WTC11 (cell line): ENCODE data around the gene NANP. TPM values are rescaled to one million over a fixed set of nuclear protein-coding genes. Genes with fewer than 3 reads are reported as not detected.
A peak's percentile ranks its signal among the peaks of the same experiment; 100 is the strongest.

ENCODE experiments used
- ATAC-seq: fragments of 200-7000 bp; cut with Tn5 transposase; 2 replicates; pipeline ENCODE4 v1.10.0; 2021; ENCODE audit warnings: mild to moderate bottlenecking, moderate library complexity
- CTCF ChIA-PET: fragments of 300-600 bp; sonication (Branson Sonifier 250); formaldehyde crosslinking; loops from one replicate; lab custom pipeline; 2021; ENCODE audit warnings: antibody characterized with exemption; lab: Charles Lee
- POLR2A ChIA-PET: fragments of 350-600 bp; sonication (Branson Sonifier 250); formaldehyde crosslinking; loops from one replicate; lab custom pipeline; 2021; ENCODE audit warnings: antibody characterized with exemption; lab: Charles Lee
- DNase-seq: peaks from one replicate; pipeline ENCODE4 v3.0.0; 2021; ENCODE audit warnings: low spot score
- H3K27ac Mint-ChIP-seq: 2 replicates; pipeline ENCODE4 v1.8.0; 2021; ENCODE audit warnings: mixed read lengths
- H3K27me3 Mint-ChIP-seq: 2 replicates; pipeline ENCODE4 v1.8.0; 2021; ENCODE audit warnings: low read depth, mild to moderate bottlenecking, moderate library complexity, mixed read lengths
- H3K36me3 Mint-ChIP-seq: 2 replicates; pipeline ENCODE4 v1.8.0; 2021; ENCODE audit warnings: mixed read lengths
- H3K4me1 Mint-ChIP-seq: 2 replicates; pipeline ENCODE4 v1.8.0; 2022; ENCODE audit warnings: mixed read lengths
- H3K4me3 Mint-ChIP-seq: 2 replicates; pipeline ENCODE4 v1.8.0; 2021; ENCODE audit warnings: mild to moderate bottlenecking, moderate library complexity, mixed read lengths
- H3K9me3 Mint-ChIP-seq: 2 replicates; pipeline ENCODE4 v1.8.0; 2021; ENCODE audit warnings: mixed read lengths
- AR ChIP-seq: fragments of 250-450 bp; sonication (Bioruptor Pico); IDR thresholded peaks from 2 replicates; pipeline ENCODE4 v1.9.0; 2021; ENCODE audit warnings: mild to moderate bottlenecking
- E2F5 ChIP-seq: sonication (generic); formaldehyde crosslinking; IDR thresholded peaks from 2 replicates; pipeline ENCODE4 v1.8.1; 2022; ENCODE audit warnings: mild to moderate bottlenecking, moderate library complexity, missing genetic modification reagents
- ETV6 ChIP-seq: sonication (generic); formaldehyde crosslinking; IDR thresholded peaks from 2 replicates; pipeline ENCODE4 v1.8.1; 2022; ENCODE audit warnings: mild to moderate bottlenecking, missing genetic modification reagents
- GABPB1 ChIP-seq: sonication (generic); formaldehyde crosslinking; IDR thresholded peaks from 2 replicates; pipeline ENCODE4 v1.8.1; 2023; ENCODE audit warnings: mild to moderate bottlenecking, missing genetic modification reagents
- HMGA2 ChIP-seq: fragments of 250-450 bp; sonication (Bioruptor Pico); IDR thresholded peaks from 2 replicates; pipeline ENCODE4 v1.4.0; 2021; ENCODE audit warnings: mild to moderate bottlenecking, moderate library complexity
- KAT7 ChIP-seq: sonication (generic); formaldehyde crosslinking; IDR thresholded peaks from 2 replicates; pipeline ENCODE4 v1.8.1; 2023; ENCODE audit warnings: missing genetic modification reagents, mild to moderate bottlenecking, borderline replicate concordance
- MLX ChIP-seq: sonication (generic); formaldehyde crosslinking; IDR thresholded peaks from 2 replicates; pipeline ENCODE4 v1.8.1; 2023; ENCODE audit warnings: mild to moderate bottlenecking, missing genetic modification reagents, moderate library complexity
- NR3C1 ChIP-seq: sonication (generic); formaldehyde crosslinking; conservative IDR thresholded peaks from 2 replicates; pipeline ENCODE4 v1.8.1; 2023; ENCODE audit warnings: low read depth, mild to moderate bottlenecking, missing genetic modification reagents
- PRDM15 ChIP-seq: sonication (generic); formaldehyde crosslinking; IDR thresholded peaks from 2 replicates; pipeline ENCODE4 v1.8.0; 2022; ENCODE audit warnings: missing genetic modification reagents
- PREB ChIP-seq: sonication (generic); formaldehyde crosslinking; IDR thresholded peaks from 2 replicates; pipeline ENCODE4 v1.8.1; 2022; ENCODE audit warnings: mild to moderate bottlenecking, missing genetic modification reagents, moderate library complexity, borderline replicate concordance
- PRRX2 ChIP-seq: fragments of 250-450 bp; sonication (Bioruptor Pico); IDR thresholded peaks from 2 replicates; pipeline ENCODE4 v1.8.0; 2021; ENCODE audit warnings: mild to moderate bottlenecking
- SOX15 ChIP-seq: fragments of 250-450 bp; sonication (Bioruptor Pico); IDR thresholded peaks from 2 replicates; pipeline ENCODE4 v1.9.0; 2021; ENCODE audit warnings: mild to moderate bottlenecking
- TEAD1 ChIP-seq: sonication (generic); formaldehyde crosslinking; IDR thresholded peaks from 2 replicates; pipeline ENCODE4 v1.8.0; 2022; ENCODE audit warnings: mild to moderate bottlenecking, missing genetic modification reagents
- ZMAT4 ChIP-seq: fragments of 250-450 bp; sonication (Bioruptor Pico); IDR thresholded peaks from 2 replicates; pipeline ENCODE4 v1.9.0; 2021; ENCODE audit warnings: mild to moderate bottlenecking
- ZNF263 ChIP-seq: sonication (generic); formaldehyde crosslinking; IDR thresholded peaks from 2 replicates; pipeline ENCODE4 v1.8.1; 2022; ENCODE audit warnings: low read depth, mild to moderate bottlenecking, moderate library complexity, missing genetic modification reagents
- ZNF281 ChIP-seq: sonication (generic); formaldehyde crosslinking; IDR thresholded peaks from 2 replicates; pipeline ENCODE4 v1.8.0; 2023; ENCODE audit warnings: mild to moderate bottlenecking, missing genetic modification reagents
- ZSCAN18 ChIP-seq: fragments of 250-450 bp; sonication (Bioruptor Pico); IDR thresholded peaks from 2 replicates; pipeline ENCODE4 v2.1.2; 2022; ENCODE audit warnings: mild to moderate bottlenecking, moderate library complexity
- total RNA-seq: library from RNA; stranded (reverse); gene quantifications from 3 replicates; pipeline ENCODE4 v1.2.3, GENCODE V29; 2021

The NANP gene
- total RNA-seq, 1 experiment from 2014 or later: 4.8 TPM

GRCh38 chr20:25669826-25670422 is 46.1 kb upstream of the NANP start:
- Mint-ChIP-seq H3K4me1 (no peaks in the 10 kb centered on the region), H3K9me3 (peaks cover 3% of the 10 kb centered on the region; the same call in 1 of the 2 replicates), H3K36me3 (peaks cover 21% of the 10 kb centered on the region), H3K4me3 (no peak overlapping the region), H3K27me3 (no peaks in the 10 kb centered on the region), H3K27ac (no peak overlapping the region)
- CTCF ChIA-PET: interaction anchor here (0.7 to 1.8 kb wide), 5 partner anchors 129 to 199 kb away, joined by 3 to 14 read pairs (median 4); no protein-coding TSS in a partner anchor
- TF ChIP-seq PRDM15 (no peak), ETV6 (CRISPR knock-in tag) (no peak), MLX (no peak), PREB (CRISPR knock-in tag) (no peak), PRRX2 (CRISPR knock-in tag) (no peak), ZNF281 (CRISPR knock-in tag) (no peak)
- POLR2A ChIA-PET: interaction anchor here (0.7 kb wide), 1 partner anchor 158 kb away, joined by 3 read pairs; no protein-coding TSS in a partner anchor
- ATAC-seq (peak; percentile 91), DNase-seq (peak; percentile 30)

- POLR2A ChIA-PET: no interaction called here
- TF ChIP-seq NR3C1 (CRISPR knock-in tag) (no peak), GABPB1 (no peak)
- Mint-ChIP-seq H3K27me3 (no peaks in the 10 kb centered on the region), H3K9me3 (peaks cover 3% of the 10 kb centered on the region; the same call in 1 of the 2 replicates), H3K4me3 (no peak overlapping the region), H3K36me3 (peaks cover 7% of the 10 kb centered on the region), H3K27ac (no peak overlapping the region), H3K4me1 (no peaks in the 10 kb centered on the region)
- CTCF ChIA-PET: no interaction called here
- ATAC-seq (no peak), DNase-seq (no peak)
Measured at GRCh38 chr20:25668446-25668845, 44.6 kb upstream of the NANP start.

- POLR2A ChIA-PET: no interaction called here
- H3K36me3 Mint-ChIP-seq: 0 out of 2 replicates have a peak, but pooled peaks cover 3% of the 10 kb centered on the region
- no peak for TF ChIP-seq KAT7
- no peak for TF ChIP-seq ZNF263 (CRISPR knock-in tag)
- TF ChIP-seq TEAD1 (CRISPR knock-in tag): no peak
- no peak for TF ChIP-seq ZMAT4 (CRISPR knock-in tag)
- TF ChIP-seq HMGA2 (CRISPR knock-in tag): no peak
- no peak for TF ChIP-seq AR (CRISPR knock-in tag)
- no peak for TF ChIP-seq ZSCAN18 (CRISPR knock-in tag)
- TF ChIP-seq E2F5 (CRISPR knock-in tag): no peak
- no peak for TF ChIP-seq SOX15 (CRISPR knock-in tag)
- no peak for TF ChIP-seq GABPB1
Measured at GRCh38 chr20:25659999-25660398, 36.2 kb upstream of the NANP start.

More at GRCh38 chr20:25659999-25660398, 36.2 kb upstream of the NANP start:
- Mint-ChIP-seq H3K27me3 (no peaks in the 10 kb centered on the region), H3K9me3 (peaks cover 3% of the 10 kb centered on the region; the same call in 1 of the 2 replicates), H3K4me3 (no peak overlapping the region), H3K27ac (no peak overlapping the region), H3K4me1 (no peaks in the 10 kb centered on the region)
- ATAC-seq (no peak), DNase-seq (no peak)
- CTCF ChIA-PET: interaction anchor here (0.6 kb wide), 1 partner anchor 17 kb away, joined by 4 read pairs; no protein-coding TSS in a partner anchor
